SK-N-SH (cell line): ENCODE data around the gene LPP.

ENCODE experiments used
- CHD2 ChIP-seq: fragments of 150-350 bp; IDR thresholded peaks from 2 replicates; pipeline ENCODE4 v1.6.1; 2018; ENCODE audit warnings: low read length; ENCODE audit not compliant: partially characterized antibody
- FOXM1 ChIP-seq: IDR thresholded peaks from 2 replicates; pipeline ENCODE4 v1.4.0; 2012; ENCODE audit warnings: low read depth, mild to moderate bottlenecking
- TF ChIP-seq, protein P1 (sequence below): fragments of 200-600 bp; sonication (generic); IDR thresholded peaks from 2 replicates; pipeline ENCODE4 v1.6.1; 2017; ENCODE audit warnings: antibody characterized with exemption, mild to moderate bottlenecking, moderate library complexity

DNA sequence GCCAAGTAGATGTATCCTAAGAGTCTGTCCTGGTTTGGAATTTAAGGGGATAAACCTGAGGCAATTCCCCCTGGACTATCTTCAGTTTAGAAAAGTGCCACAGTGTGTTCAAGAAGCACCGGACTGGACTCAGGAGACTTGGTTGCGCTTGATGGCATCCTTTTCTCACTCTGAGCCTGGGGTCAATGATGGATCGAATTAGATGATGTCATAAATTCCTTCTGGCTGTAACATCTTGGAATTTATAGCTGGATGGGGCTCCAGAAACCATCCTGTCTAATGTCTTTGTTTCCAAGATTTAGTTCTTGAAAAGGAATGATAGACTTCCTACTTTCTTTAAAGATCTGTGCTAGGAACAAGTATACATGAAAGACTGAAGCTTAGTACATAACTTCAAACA lies 280.6 kb downstream of the LPP start:
- no peak for TF ChIP-seq CHD2
- TF ChIP-seq, protein P1, sequence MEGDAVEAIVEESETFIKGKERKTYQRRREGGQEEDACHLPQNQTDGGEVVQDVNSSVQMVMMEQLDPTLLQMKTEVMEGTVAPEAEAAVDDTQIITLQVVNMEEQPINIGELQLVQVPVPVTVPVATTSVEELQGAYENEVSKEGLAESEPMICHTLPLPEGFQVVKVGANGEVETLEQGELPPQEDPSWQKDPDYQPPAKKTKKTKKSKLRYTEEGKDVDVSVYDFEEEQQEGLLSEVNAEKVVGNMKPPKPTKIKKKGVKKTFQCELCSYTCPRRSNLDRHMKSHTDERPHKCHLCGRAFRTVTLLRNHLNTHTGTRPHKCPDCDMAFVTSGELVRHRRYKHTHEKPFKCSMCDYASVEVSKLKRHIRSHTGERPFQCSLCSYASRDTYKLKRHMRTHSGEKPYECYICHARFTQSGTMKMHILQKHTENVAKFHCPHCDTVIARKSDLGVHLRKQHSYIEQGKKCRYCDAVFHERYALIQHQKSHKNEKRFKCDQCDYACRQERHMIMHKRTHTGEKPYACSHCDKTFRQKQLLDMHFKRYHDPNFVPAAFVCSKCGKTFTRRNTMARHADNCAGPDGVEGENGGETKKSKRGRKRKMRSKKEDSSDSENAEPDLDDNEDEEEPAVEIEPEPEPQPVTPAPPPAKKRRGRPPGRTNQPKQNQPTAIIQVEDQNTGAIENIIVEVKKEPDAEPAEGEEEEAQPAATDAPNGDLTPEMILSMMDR: no peak
- no peak for TF ChIP-seq FOXM1
